ENCODE data around the gene INSL3. TPM values are rescaled to one million over a fixed set of nuclear protein-coding genes. Genes with fewer than 3 reads are reported as not detected.
A peak's percentile ranks its signal among the peaks of the same experiment; 100 is the strongest.
"Not testable (repeated sequence)": the region's sequence is repeated elsewhere in the genome, so short reads cannot be mapped to it uniquely, and the experiment has no call there.

Gene INSL3
- total RNA-seq, 1 donor from 2014 or later: not detected

DNA sequence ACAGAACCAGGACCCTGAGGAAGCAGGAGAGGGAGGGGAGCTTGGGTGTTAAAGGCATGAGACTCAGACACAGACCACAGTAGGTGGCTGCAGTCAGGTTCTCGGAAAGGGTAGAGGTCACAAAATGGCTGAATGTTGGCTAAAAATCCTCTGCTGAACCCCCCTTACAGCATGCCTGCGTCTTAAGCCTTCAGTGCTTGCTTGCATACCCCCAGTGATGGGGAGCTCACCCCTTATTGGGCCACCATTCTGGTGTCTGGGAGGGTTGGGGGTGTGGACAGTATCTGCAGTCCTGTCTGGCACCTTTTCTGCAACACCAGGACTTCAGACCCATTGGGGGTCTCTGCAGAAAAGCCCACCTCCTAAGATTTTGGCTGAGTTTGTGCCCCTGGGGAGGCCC, 40.5 kb downstream of the INSL3 start:
- Mint-ChIP-seq H3K9me3 (ENCODE audit: unreplicated experiment) (peaks cover 7% of the 10 kb centered on the region), H3K27me3 (ENCODE audit: unreplicated experiment) (peaks cover 5% of the 10 kb centered on the region), H3K4me3 (ENCODE audit: unreplicated experiment) (no peak overlapping the region), H3K36me3 (ENCODE audit: unreplicated experiment) (peaks cover 11% of the 10 kb centered on the region), H3K27ac (ENCODE audit: unreplicated experiment) (no peak overlapping the region), H3K4me1 (ENCODE audit: low read depth, unreplicated experiment) (peaks cover 4% of the 10 kb centered on the region)
- DNase-seq: no peak
- no peak for TF ChIP-seq CTCF (IDR thresholded peaks at IDR 0.05; ENCODE audit: partially characterized antibody, unreplicated experiment)

GRCh38 chr19:17778968-17779929, 42.1 kb downstream of the INSL3 start:
- Mint-ChIP-seq H3K27ac (ENCODE audit: unreplicated experiment) (peak overlapping the region; percentile 62), H3K4me1 (ENCODE audit: low read depth, unreplicated experiment) (peaks cover 3% of the 10 kb centered on the region)
- TF ChIP-seq CTCF (IDR thresholded peaks at IDR 0.05; ENCODE audit: partially characterized antibody, unreplicated experiment): no peak

DNA sequence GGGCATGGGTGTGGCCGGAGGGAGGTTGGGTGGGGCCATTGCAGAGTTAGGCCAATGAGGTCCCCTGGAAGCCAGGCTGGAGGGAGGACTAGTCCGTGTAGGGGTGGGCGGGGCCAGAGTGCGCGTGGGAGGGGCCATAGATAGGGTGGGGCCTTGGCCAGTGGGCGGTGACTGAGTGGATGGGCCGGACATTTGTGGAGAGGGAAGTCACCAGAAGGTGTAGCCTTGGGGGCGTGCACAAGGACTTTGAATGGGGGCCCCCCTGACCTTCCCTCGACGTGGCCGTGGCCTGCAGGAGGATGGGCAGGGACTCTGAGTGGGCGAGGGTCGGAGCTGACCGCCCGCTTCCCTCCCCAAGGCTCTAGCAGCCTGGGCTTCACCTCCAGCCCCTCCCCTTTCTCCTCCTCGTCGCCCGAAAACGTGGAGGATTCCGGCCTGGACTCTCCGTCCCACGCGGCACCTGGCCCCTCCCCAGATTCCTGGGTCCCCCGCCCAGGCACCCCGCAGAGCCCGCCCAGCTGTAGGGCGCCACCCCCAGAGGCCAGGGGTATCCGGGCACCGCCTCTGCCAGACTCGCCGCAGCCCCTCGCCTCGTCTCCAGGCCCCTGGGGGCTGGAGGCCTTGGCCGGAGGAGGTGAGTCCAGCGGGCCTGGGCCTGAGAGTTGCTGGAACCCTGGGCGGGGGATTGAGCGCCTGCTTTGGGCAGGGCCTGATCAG, 42.9 kb downstream of the INSL3 start:
- peak; percentile 80 for DNase-seq
- TF ChIP-seq CTCF (IDR thresholded peaks at IDR 0.05; ENCODE audit: partially characterized antibody, unreplicated experiment): peak; percentile 10
- peaks cover 2% of the 10 kb centered on the region for H3K4me1 Mint-ChIP-seq (ENCODE audit: low read depth, unreplicated experiment)
- peaks cover 9% of the 10 kb centered on the region for H3K9me3 Mint-ChIP-seq (ENCODE audit: unreplicated experiment)
- H3K27me3 Mint-ChIP-seq (ENCODE audit: unreplicated experiment): peaks cover 5% of the 10 kb centered on the region
- H3K4me3 Mint-ChIP-seq (ENCODE audit: unreplicated experiment): peak overlapping the region; percentile 81
- H3K36me3 Mint-ChIP-seq (ENCODE audit: unreplicated experiment): peaks cover 11% of the 10 kb centered on the region
- no peak overlapping the region for H3K27ac Mint-ChIP-seq (ENCODE audit: unreplicated experiment)

More at GRCh38 chr19:17778968-17779929, 42.1 kb downstream of the INSL3 start:
- DNase-seq: peak; percentile 72
- Mint-ChIP-seq H3K4me3 (ENCODE audit: unreplicated experiment) (peak overlapping the region; percentile 81), H3K36me3 (ENCODE audit: unreplicated experiment) (peaks cover 12% of the 10 kb centered on the region), H3K9me3 (ENCODE audit: unreplicated experiment) (peaks cover 7% of the 10 kb centered on the region), H3K27me3 (ENCODE audit: unreplicated experiment) (peaks cover 5% of the 10 kb centered on the region)

DNA sequence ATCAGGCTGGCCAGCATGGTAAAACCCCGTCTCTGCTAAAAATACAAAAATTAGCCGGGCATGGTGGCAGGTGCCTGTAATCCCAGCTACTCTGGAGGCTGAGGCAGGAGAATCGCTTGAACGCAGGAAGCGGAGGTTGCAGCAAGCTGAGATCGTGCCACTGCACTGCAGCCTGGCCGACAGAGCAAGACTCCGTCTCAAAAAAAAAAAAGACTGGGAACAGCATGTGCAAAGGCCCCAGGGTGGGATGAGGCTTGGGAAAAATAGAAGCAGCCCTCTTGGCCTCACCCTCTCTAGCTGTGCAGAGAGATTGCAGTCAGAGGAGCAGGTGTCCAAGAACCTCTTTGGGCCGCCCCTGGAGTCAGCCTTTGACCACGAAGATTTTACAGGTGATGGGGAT, 43.5 kb downstream of the INSL3 start:
- H3K4me3 Mint-ChIP-seq (ENCODE audit: unreplicated experiment): not testable (repeated sequence)
- H3K36me3 Mint-ChIP-seq (ENCODE audit: unreplicated experiment): peaks cover 11% of the 10 kb centered on the region

GRCh38 chr19:17775991-17776803, 45.1 kb downstream of the INSL3 start:
- Mint-ChIP-seq H3K36me3 (ENCODE audit: unreplicated experiment) (peaks cover 6% of the 10 kb centered on the region), H3K27me3 (ENCODE audit: unreplicated experiment) (peaks cover 3% of the 10 kb centered on the region), H3K9me3 (ENCODE audit: unreplicated experiment) (peaks cover 5% of the 10 kb centered on the region), H3K4me3 (ENCODE audit: unreplicated experiment) (no peak overlapping the region), H3K27ac (ENCODE audit: unreplicated experiment) (peak overlapping the region; percentile 22), H3K4me1 (ENCODE audit: low read depth, unreplicated experiment) (peaks cover 2% of the 10 kb centered on the region)
- DNase-seq: no peak
- no peak for TF ChIP-seq CTCF (IDR thresholded peaks at IDR 0.05; ENCODE audit: partially characterized antibody, unreplicated experiment)

More for the DNA sequence above, 43.5 kb downstream of the INSL3 start:
- peaks cover 11% of the 10 kb centered on the region for H3K9me3 Mint-ChIP-seq (ENCODE audit: unreplicated experiment)
- H3K27ac Mint-ChIP-seq (ENCODE audit: unreplicated experiment); H3K27me3 Mint-ChIP-seq (ENCODE audit: unreplicated experiment); H3K4me1 Mint-ChIP-seq (ENCODE audit: low read depth, unreplicated experiment); DNase-seq: not testable (repeated sequence)
